ENCODE data around the gene RAP1GDS1.

RAP1GDS1 gene

GRCh38 chr4:98482847-98483806 is 221.9 kb downstream of the RAP1GDS1 start:
- no peak for DNase-seq (ENCODE audit: low spot score)

DNA sequence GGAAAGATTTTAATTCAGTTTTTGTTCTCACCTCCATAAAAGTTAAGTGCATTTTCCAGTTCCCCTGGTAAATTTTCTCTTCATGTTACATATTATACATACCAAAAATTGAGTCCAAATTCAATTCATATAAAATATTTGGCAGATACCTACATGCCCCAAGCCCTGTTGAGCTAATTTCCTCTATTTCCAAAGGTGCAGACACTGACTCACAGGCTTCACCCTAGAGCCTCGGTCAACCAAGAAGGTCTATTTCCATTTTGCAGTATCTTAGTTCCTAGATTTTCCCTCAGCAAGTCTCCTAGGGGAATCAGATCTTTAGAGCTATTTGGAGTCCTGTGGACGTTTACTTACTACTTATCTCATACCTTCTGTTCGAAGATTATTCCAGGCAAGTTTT is 222.8 kb downstream of the RAP1GDS1 start:
- DNase-seq (ENCODE audit: low spot score), result no peak

DNA sequence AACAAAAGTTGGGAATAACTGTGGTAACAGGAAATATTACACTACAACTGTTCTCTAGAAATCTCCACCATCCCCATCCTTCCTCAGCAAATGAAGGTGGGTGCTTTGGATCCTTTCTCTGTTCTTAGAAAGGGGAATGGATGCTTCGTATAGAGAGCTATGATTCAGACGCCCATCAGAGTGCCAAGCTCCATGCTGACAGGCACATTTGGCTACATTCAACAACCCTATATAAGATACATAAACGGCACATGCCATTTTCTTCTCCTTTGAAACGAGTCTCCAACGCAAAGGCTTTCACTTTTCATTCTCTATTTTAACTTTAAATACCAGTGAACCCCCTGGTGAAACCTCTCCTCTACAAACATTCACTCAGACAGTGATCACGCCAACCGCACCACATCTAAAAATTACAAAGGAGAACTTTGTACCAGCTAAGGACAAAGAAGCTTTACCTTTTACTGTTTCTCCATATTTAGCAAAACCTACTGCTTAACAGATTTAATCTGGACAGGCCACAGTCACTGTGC is 224.7 kb downstream of the RAP1GDS1 start:
- no peak for DNase-seq (ENCODE audit: low spot score)

DNA sequence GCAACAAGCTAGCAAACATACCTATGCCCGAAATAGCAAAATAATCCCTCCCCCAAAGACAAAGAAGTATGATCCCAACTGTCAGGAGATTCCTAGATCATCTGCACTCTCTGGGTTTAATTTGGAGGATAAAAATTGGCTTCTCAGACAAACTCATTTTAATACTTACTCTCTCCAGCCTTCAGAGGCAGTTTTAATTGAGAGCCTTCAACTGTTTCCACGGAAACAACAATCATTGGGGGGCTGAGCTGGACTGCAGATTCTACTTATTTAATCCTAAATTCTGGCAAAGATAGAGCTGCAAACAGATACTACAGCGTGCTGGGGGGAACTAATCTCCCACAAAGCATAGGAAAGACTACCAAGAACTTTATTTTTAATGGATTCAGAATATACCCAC is 229.1 kb downstream of the RAP1GDS1 start:
- no peak for DNase-seq (ENCODE audit: low spot score)

- DNase-seq (ENCODE audit: low spot score), result no peak
These were observed 230.8 kb downstream of the RAP1GDS1 start for GRCh38 chr4:98491899-98492559.

- DNase-seq (ENCODE audit: low spot score), result no peak
These were observed 232.1 kb downstream of the RAP1GDS1 start for GRCh38 chr4:98493296-98493695.
